GM23338 (cell line): Measurements from ENCODE around the gene PHACTR2. TPM values are rescaled to one million over a fixed set of nuclear protein-coding genes. Genes with fewer than 3 reads are reported as not detected.

Source experiments
- ATAC-seq: fragments of 200-7000 bp; cut with Tn5 transposase; 3 replicates; pipeline ENCODE4 v1.9.1; 2020
- DNase-seq: peaks from one replicate; pipeline ENCODE4 v3.0.0-alpha.2; 2015; ENCODE audit warnings: low spot score
- H2AFZ ChIP-seq: fragments of 200-600 bp; sonication (generic); 2 replicates; pipeline ENCODE4 v1.8.0; 2016; ENCODE audit warnings: antibody characterized with exemption, mild to moderate bottlenecking, moderate library complexity
- H3F3A ChIP-seq: fragments of 200-600 bp; sonication (generic); replicated peaks from 2 replicates; pipeline ENCODE4 v1.8.0; 2017; ENCODE audit warnings: antibody characterized with exemption, mixed run types, low read depth
- H3K27ac ChIP-seq: fragments of 200-600 bp; sonication (generic); 2 replicates; pipeline ENCODE4 v1.6.1; 2016; ENCODE audit warnings: low read depth
- H3K27me3 ChIP-seq: fragments of 200-600 bp; sonication (generic); 2 replicates; pipeline ENCODE4 v1.8.0; 2016; ENCODE audit warnings: mild to moderate bottlenecking, mixed run types, moderate library complexity; ENCODE audit not compliant: insufficient read depth
- H3K36me3 ChIP-seq: fragments of 200-600 bp; sonication (generic); 2 replicates; pipeline ENCODE4 v1.8.0; 2016; ENCODE audit warnings: mild to moderate bottlenecking; ENCODE audit not compliant: insufficient read depth
- H3K4me1 ChIP-seq: fragments of 200-600 bp; sonication (generic); 2 replicates; pipeline ENCODE4 v1.8.0; 2016; ENCODE audit warnings: mild to moderate bottlenecking, moderate library complexity; ENCODE audit not compliant: insufficient read depth
- H3K4me2 ChIP-seq: fragments of 200-600 bp; sonication (generic); 2 replicates; pipeline ENCODE4 v1.7.1; 2017; ENCODE audit warnings: mixed run types
- H3K4me3 ChIP-seq: fragments of 200-600 bp; sonication (generic); 2 replicates; pipeline ENCODE4 v1.6.1; 2016; ENCODE audit warnings: mixed run types
- H3K79me2 ChIP-seq: fragments of 200-600 bp; sonication (generic); replicated peaks from 2 replicates; pipeline ENCODE4 v1.8.0; 2017; ENCODE audit warnings: mild to moderate bottlenecking; ENCODE audit not compliant: insufficient read depth
- H3K9me2 ChIP-seq: fragments of 200-600 bp; sonication (generic); 2 replicates; pipeline ENCODE4 v1.8.0; 2017; ENCODE audit not compliant: insufficient read depth
- H4K20me1 ChIP-seq: fragments of 200-600 bp; sonication (generic); replicated peaks from 2 replicates; pipeline ENCODE4 v1.8.0; 2017; ENCODE audit warnings: mild to moderate bottlenecking; ENCODE audit not compliant: insufficient read depth
- H3K27ac Mint-ChIP-seq: 2 replicates; pipeline ENCODE4 v1.8.0; 2020; ENCODE audit warnings: inconsistent platforms, mild to moderate bottlenecking, moderate library complexity, mixed read lengths
- H3K27me3 Mint-ChIP-seq: 3 replicates; pipeline ENCODE4 v1.8.0; 2022; ENCODE audit warnings: low read depth, mild to moderate bottlenecking, moderate library complexity, mixed read lengths, inconsistent platforms; ENCODE audit not compliant: insufficient read depth, poor library complexity
- H3K36me3 Mint-ChIP-seq: 3 replicates; pipeline ENCODE4 v1.8.0; 2021; ENCODE audit warnings: low read depth, mild to moderate bottlenecking, inconsistent platforms, moderate library complexity, mixed read lengths
- H3K4me1 Mint-ChIP-seq: 3 replicates; pipeline ENCODE4 v1.8.0; 2020; ENCODE audit warnings: mild to moderate bottlenecking, inconsistent platforms, mixed read lengths
- H3K4me3 Mint-ChIP-seq: 3 replicates; pipeline ENCODE4 v1.8.0; 2021; ENCODE audit warnings: moderate library complexity, mild to moderate bottlenecking, inconsistent platforms, mixed read lengths
- H3K9me3 Mint-ChIP-seq: 3 replicates; pipeline ENCODE4 v1.8.0; 2020; ENCODE audit warnings: moderate library complexity, mild to moderate bottlenecking, inconsistent platforms, mixed read lengths
- CREB1 ChIP-seq: fragments of 250-450 bp; sonication (Bioruptor Pico); IDR thresholded peaks from 2 replicates; pipeline ENCODE4 v1.5.0; 2020; ENCODE audit warnings: low read depth, mild to moderate bottlenecking, moderate library complexity
- ETS1 ChIP-seq: IDR thresholded peaks from 2 replicates; pipeline ENCODE4 v1.6.1; 2016; ENCODE audit warnings: antibody characterized with exemption
- EZH2 ChIP-seq: fragments of 200-600 bp; sonication (generic); IDR thresholded peaks from one replicate; pipeline ENCODE4 v1.8.0; 2017; ENCODE audit warnings: antibody characterized with exemption, mild to moderate bottlenecking, low read depth; ENCODE audit not compliant: unreplicated experiment
- EZH2phosphoT487 ChIP-seq: fragments of 200-600 bp; sonication (generic); IDR thresholded peaks from one replicate; pipeline ENCODE4 v1.8.1; 2018; ENCODE audit warnings: antibody characterized with exemption; ENCODE audit not compliant: unreplicated experiment
- JUNB ChIP-seq: IDR thresholded peaks from one replicate; pipeline ENCODE4 v1.6.1; 2016; ENCODE audit warnings: antibody characterized with exemption; ENCODE audit not compliant: unreplicated experiment
- NANOG ChIP-seq: IDR thresholded peaks from 2 replicates; pipeline ENCODE4 v1.6.1; 2016; ENCODE audit warnings: antibody characterized with exemption, borderline replicate concordance
- POLR2AphosphoS5 ChIP-seq: IDR thresholded peaks from 2 replicates; pipeline ENCODE4 v1.6.1; 2016; ENCODE audit warnings: antibody characterized with exemption, low read depth
- REST ChIP-seq: IDR thresholded peaks from one replicate; pipeline ENCODE4 v1.6.1; 2018; ENCODE audit warnings: antibody characterized with exemption; ENCODE audit not compliant: unreplicated experiment
- STAT1 ChIP-seq: IDR thresholded peaks from one replicate; pipeline ENCODE4 v1.6.1; 2016; ENCODE audit warnings: antibody characterized with exemption; ENCODE audit not compliant: unreplicated experiment
- ZNF114 ChIP-seq: fragments of 250-450 bp; sonication (Bioruptor Pico); IDR thresholded peaks from 2 replicates; pipeline ENCODE4 v1.5.0; 2020; ENCODE audit warnings: mild to moderate bottlenecking, moderate library complexity
- ZNF331 ChIP-seq: fragments of 250-450 bp; sonication (Bioruptor Pico); IDR thresholded peaks from 2 replicates; pipeline ENCODE4 v1.5.0; 2020; ENCODE audit warnings: low read depth, mild to moderate bottlenecking, moderate library complexity
- ZNF462 ChIP-seq: fragments of 250-450 bp; sonication (Bioruptor Pico); IDR thresholded peaks from 2 replicates; pipeline ENCODE4 v1.5.0; 2020; ENCODE audit warnings: mild to moderate bottlenecking, moderate library complexity
- polyA plus RNA-seq: library from polyadenylated mRNA; unstranded; fragments of >200 nt; fragmentation: Nextera tagmentation; extraction: Ambion mirVana; gene quantifications from 2 replicates; pipeline ENCODE4 v1.2.1, GENCODE V29; 2016
- total RNA-seq: library from RNA; depleted of rRNA; stranded (reverse); fragments of >200 nt; shearing (Covaris generic); gene quantifications from 2 replicates; pipeline ENCODE4 v1.2.3, GENCODE V29; 2014
- TF ChIP-seq, protein P1 (sequence below), 2 experiments: fragments of 200-600 bp in 1 of 2; sonication (generic) in 1 of 2; conservative IDR thresholded peaks; 2 replicates each; pipeline versions ENCODE4 v1.5.1 to v1.6.1; 2016 to 2017; ENCODE audit warnings: antibody characterized with exemption in 2 of 2, low read depth in 2 of 2, mild to moderate bottlenecking in 2 of 2, moderate library complexity in 1 of 2

The PHACTR2 gene
- total and polyA plus RNA-seq, 2 experiments from 2014 or later, result 67.7 to 105 TPM

DNA sequence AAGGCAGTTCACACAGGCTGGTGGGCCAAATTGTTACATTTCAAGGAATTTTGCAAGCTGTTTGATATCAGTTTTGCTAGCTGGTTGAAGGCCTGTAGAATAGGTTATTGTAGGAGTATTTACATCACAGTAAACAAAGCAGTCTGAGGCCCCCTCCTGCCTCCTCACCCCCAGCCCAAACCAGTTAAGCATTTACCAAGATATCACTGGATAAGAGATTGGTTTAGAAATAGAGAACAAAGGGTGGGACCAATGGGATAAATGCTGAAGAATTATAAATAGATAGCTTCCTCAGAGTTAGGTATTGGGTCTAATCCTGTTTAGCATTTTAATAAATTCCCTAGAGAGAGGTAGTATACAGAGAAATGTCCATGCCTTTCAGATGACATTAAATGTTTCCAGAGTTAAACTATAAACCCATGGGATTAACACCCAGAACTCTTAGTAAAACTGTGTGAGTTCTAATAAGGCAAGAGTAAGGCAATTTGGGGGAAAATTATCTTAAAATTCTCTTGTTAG lies 2.3 kb upstream of the PHACTR2 start:
- H3K27ac Mint-ChIP-seq, result peak overlapping the region; percentile 37
- peaks cover 56% of the 10 kb centered on the region for H3K4me1 ChIP-seq
- DNase-seq, result no peak
- no peaks in the 10 kb centered on the region for H3F3A ChIP-seq
- no peaks in the 10 kb centered on the region for H3K27me3 ChIP-seq
- 0 out of 2 replicates have a peak, but pooled peaks cover 4% of the 10 kb centered on the region for H4K20me1 ChIP-seq
- no peak for TF ChIP-seq ETS1
- TF ChIP-seq POLR2AphosphoS5, result no peak
- TF ChIP-seq CREB1 (CRISPR knock-in tag), result no peak
- no peak for TF ChIP-seq STAT1
- no peak for TF ChIP-seq ZNF331 (CRISPR knock-in tag)
- no peak for TF ChIP-seq ZNF462 (CRISPR knock-in tag)
- TF ChIP-seq ZNF114, result no peak
- no peak for TF ChIP-seq EZH2phosphoT487
- TF ChIP-seq REST, result no peak
- TF ChIP-seq, protein P1, sequence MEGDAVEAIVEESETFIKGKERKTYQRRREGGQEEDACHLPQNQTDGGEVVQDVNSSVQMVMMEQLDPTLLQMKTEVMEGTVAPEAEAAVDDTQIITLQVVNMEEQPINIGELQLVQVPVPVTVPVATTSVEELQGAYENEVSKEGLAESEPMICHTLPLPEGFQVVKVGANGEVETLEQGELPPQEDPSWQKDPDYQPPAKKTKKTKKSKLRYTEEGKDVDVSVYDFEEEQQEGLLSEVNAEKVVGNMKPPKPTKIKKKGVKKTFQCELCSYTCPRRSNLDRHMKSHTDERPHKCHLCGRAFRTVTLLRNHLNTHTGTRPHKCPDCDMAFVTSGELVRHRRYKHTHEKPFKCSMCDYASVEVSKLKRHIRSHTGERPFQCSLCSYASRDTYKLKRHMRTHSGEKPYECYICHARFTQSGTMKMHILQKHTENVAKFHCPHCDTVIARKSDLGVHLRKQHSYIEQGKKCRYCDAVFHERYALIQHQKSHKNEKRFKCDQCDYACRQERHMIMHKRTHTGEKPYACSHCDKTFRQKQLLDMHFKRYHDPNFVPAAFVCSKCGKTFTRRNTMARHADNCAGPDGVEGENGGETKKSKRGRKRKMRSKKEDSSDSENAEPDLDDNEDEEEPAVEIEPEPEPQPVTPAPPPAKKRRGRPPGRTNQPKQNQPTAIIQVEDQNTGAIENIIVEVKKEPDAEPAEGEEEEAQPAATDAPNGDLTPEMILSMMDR (conservative IDR thresholded peaks at IDR 0.05; ENCODE audit: low read depth in 2 of 2), result no peak
- no peak for TF ChIP-seq JUNB
- TF ChIP-seq EZH2, result no peak
- no peak for TF ChIP-seq NANOG
- H3K79me2 ChIP-seq, result peaks cover 22% of the 10 kb centered on the region
- H3K36me3 ChIP-seq, result no peaks in the 10 kb centered on the region
- H3K36me3 Mint-ChIP-seq, result peaks cover 3% of the 10 kb centered on the region; the same call in 1 of the 3 replicates
- no peaks in the 10 kb centered on the region for H3K9me2 ChIP-seq
- peak overlapping the region; percentile 64; the same call in 1 of the 2 replicates for H3K27ac ChIP-seq
- no peaks in the 10 kb centered on the region; the same call in 2 of the 3 replicates for H3K9me3 Mint-ChIP-seq
- ATAC-seq, result peak; percentile 12; the same call in 2 of the 3 replicates
- peak overlapping the region; percentile 0; the same call in 1 of the 2 replicates for H3K4me3 ChIP-seq
- H2AFZ ChIP-seq, result no peak overlapping the region
- no peaks in the 10 kb centered on the region for H3K27me3 Mint-ChIP-seq
- H3K4me1 Mint-ChIP-seq, result peaks cover 53% of the 10 kb centered on the region
- H3K4me3 Mint-ChIP-seq, result no peak overlapping the region
- H3K4me2 ChIP-seq, result peak overlapping the region; percentile 61
